ENCODE results near the gene DGCR6.
"Not testable (repeated sequence)": the region's sequence is repeated elsewhere in the genome, so short reads cannot be mapped to it uniquely, and the experiment has no call there.

GRCh38 chr22:18917818-18918217 lies 11.7 kb downstream of the DGCR6 start:
- not testable (repeated sequence) for TF ChIP-seq ZNF677 (tag by site-specific recombination; IDR thresholded peaks at IDR 0.05); SALL2 (tag by site-specific recombination; IDR thresholded peaks at IDR 0.05; ENCODE audit: borderline replicate concordance); ZFP37 (tag by site-specific recombination; IDR thresholded peaks at IDR 0.05); ZNF302 (tag by site-specific recombination; IDR thresholded peaks at IDR 0.05; ENCODE audit: low read depth)

All from HEK293 (cell line).